Measurements from ENCODE around the gene ATXN1. TPM values are rescaled to one million over a fixed set of nuclear protein-coding genes. Genes with fewer than 3 reads are reported as not detected.

Gene ATXN1
- polyA plus RNA-seq, 1 of the 3 experiments (the other 2 are of a cell fraction): 7.9 TPM

DNA sequence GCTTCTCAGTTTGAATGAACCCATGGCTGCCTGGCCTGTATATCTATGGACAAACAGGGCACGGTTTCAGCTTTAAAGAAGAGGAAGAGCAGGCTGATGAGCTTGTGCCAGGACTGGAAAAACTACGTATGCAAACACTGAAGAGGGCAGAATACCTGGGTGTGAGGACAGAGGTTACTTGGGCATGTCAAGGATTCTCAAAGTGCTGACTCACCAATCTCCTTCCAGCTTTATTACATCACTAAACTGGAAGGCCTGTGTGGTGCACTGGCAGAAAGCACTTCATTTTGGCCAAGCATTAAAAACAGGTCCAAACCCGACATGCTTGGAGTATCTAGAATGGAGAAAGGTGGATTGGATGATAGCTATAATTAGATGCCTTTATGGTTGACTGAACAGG, 427.7 kb downstream of the ATXN1 start:
- no peak overlapping the region for H3K4me2 ChIP-seq
- no peak overlapping the region for H3K4me3 ChIP-seq (ENCODE audit: low read depth in 2 of 2, low read length in 1 of 2)
- DNase-seq: no peak
- H4K20me1 ChIP-seq (ENCODE audit: insufficient read depth): peaks cover 8% of the 10 kb centered on the region; the same call in 1 of the 2 replicates
- ChIA-PET POLR2A (no interaction called here), CTCF (interaction anchor here (1.0 to 10.8 kb wide), 13 partner anchors 9 to 631 kb away, joined by 3 to 289 read pairs (median 23); partner anchors contain the start of gene ATXN1)
- H3K9ac ChIP-seq: no peak overlapping the region
- no peaks in the 10 kb centered on the region for H3K9me2 ChIP-seq
- no peaks in the 10 kb centered on the region for H3K36me3 ChIP-seq (replicated peaks in 1 of 2; ENCODE audit: control insufficient read depth in 1 of 2, insufficient read depth in 2 of 2, low read length in 1 of 2)
- no peaks in the 10 kb centered on the region for H3K27me3 ChIP-seq (ENCODE audit: insufficient read depth)
- H3F3A ChIP-seq (replicated peaks; ENCODE audit: insufficient read depth): peaks cover 37% of the 10 kb centered on the region
- 52% methylated on average over 3 of the region's 3 CpGs for WGBS (ENCODE audit: low lambda C conversion rate)
- peaks cover 9% of the 10 kb centered on the region for H3K79me2 ChIP-seq (ENCODE audit: insufficient read depth)
- no peak overlapping the region for H2AFZ ChIP-seq (ENCODE audit: low read depth)
- H3K27ac ChIP-seq (ENCODE audit: low read depth in 2 of 2, low read length in 1 of 2): peak overlapping the region in 1 of 2 experiments; percentile 75; a peak in 2 of 4 replicates
- H3K4me1 ChIP-seq (ENCODE audit: control insufficient read depth in 1 of 2, insufficient read depth in 2 of 2, low read depth in 1 of 2, low read length in 1 of 2): peaks cover 46 to 59% of the 10 kb centered on the region in 2 experiments
- no peak for TF ChIP-seq EP300 (IDR thresholded peaks at IDR 0.05; ENCODE audit: borderline replicate concordance in 1 of 2, low read depth in 1 of 2, low read length in 1 of 2)
- peak; percentile 17; the same call in 1 of the 2 replicates for TF ChIP-seq JUND (IDR thresholded peaks at IDR 0.05)
- TF ChIP-seq RXRA (IDR thresholded peaks at IDR 0.05; ENCODE audit: borderline replicate concordance, low read depth): peak; percentile 46; the same call in 1 of the 2 replicates
- no peak for TF ChIP-seq RAD21 (IDR thresholded peaks at IDR 0.05; ENCODE audit: low read length)
- peak; percentile 56; the same call in 1 of the 2 replicates for TF ChIP-seq FOSL2 (IDR thresholded peaks at IDR 0.05; ENCODE audit: borderline replicate concordance, low read depth)
- TF ChIP-seq TCF12 (IDR thresholded peaks at IDR 0.05): peak; percentile 57; the same call in 1 of the 2 replicates
- no peak for TF ChIP-seq EZH2phosphoT487 (IDR thresholded peaks at IDR 0.05; ENCODE audit: borderline replicate concordance, low read depth)
- TF ChIP-seq MEF2A (IDR thresholded peaks at IDR 0.05; ENCODE audit: borderline replicate concordance, low read depth): peak; percentile 38; the same call in 1 of the 2 replicates
- peak; percentile 17; the same call in 1 of the 2 replicates for TF ChIP-seq NFIC (IDR thresholded peaks at IDR 0.05; ENCODE audit: borderline replicate concordance)
- TF ChIP-seq, protein P1, sequence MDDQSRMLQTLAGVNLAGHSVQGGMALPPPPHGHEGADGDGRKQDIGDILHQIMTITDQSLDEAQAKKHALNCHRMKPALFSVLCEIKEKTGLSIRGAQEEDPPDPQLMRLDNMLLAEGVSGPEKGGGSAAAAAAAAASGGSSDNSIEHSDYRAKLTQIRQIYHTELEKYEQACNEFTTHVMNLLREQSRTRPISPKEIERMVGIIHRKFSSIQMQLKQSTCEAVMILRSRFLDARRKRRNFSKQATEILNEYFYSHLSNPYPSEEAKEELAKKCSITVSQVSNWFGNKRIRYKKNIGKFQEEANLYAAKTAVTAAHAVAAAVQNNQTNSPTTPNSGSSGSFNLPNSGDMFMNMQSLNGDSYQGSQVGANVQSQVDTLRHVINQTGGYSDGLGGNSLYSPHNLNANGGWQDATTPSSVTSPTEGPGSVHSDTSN (IDR thresholded peaks at IDR 0.05): peak; percentile 47
- no peaks in the 10 kb centered on the region for H3K9me3 ChIP-seq

DNA sequence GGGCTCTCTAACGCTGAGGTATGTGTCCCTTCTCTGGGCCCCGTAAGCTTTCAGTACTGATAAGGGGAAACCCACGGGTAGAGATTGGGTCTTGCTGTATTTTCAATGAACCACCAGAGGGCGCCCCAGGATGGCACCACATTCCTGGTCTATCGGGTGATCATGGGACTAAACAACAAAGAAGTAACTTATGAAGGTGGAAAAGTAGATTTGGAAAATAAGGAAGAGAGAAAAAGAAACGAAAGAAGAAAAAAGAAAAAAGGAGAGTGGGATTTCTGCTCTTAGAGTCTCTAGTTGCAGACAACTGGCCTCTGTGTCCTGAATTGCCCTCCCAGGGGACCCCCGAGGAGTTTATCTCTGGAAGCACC, 429.1 kb downstream of the ATXN1 start:
- ChIA-PET POLR2A (no interaction called here), CTCF (interaction anchor here (0.6 to 10.8 kb wide), 61 partner anchors 9 to 754 kb away, joined by 3 to 289 read pairs (median 4); partner anchors contain the start of gene ATXN1)
- peaks cover 8% of the 10 kb centered on the region; the same call in 1 of the 2 replicates for H4K20me1 ChIP-seq (ENCODE audit: insufficient read depth)
- peaks cover 34 to 46% of the 10 kb centered on the region in 2 experiments for H3K4me1 ChIP-seq (ENCODE audit: control insufficient read depth in 1 of 2, insufficient read depth in 2 of 2, low read depth in 1 of 2, low read length in 1 of 2)
- H3K4me3 ChIP-seq (ENCODE audit: low read depth in 2 of 2, low read length in 1 of 2): no peak overlapping the region; a peak in 1 of 4 replicates
- TF ChIP-seq, protein P2, sequence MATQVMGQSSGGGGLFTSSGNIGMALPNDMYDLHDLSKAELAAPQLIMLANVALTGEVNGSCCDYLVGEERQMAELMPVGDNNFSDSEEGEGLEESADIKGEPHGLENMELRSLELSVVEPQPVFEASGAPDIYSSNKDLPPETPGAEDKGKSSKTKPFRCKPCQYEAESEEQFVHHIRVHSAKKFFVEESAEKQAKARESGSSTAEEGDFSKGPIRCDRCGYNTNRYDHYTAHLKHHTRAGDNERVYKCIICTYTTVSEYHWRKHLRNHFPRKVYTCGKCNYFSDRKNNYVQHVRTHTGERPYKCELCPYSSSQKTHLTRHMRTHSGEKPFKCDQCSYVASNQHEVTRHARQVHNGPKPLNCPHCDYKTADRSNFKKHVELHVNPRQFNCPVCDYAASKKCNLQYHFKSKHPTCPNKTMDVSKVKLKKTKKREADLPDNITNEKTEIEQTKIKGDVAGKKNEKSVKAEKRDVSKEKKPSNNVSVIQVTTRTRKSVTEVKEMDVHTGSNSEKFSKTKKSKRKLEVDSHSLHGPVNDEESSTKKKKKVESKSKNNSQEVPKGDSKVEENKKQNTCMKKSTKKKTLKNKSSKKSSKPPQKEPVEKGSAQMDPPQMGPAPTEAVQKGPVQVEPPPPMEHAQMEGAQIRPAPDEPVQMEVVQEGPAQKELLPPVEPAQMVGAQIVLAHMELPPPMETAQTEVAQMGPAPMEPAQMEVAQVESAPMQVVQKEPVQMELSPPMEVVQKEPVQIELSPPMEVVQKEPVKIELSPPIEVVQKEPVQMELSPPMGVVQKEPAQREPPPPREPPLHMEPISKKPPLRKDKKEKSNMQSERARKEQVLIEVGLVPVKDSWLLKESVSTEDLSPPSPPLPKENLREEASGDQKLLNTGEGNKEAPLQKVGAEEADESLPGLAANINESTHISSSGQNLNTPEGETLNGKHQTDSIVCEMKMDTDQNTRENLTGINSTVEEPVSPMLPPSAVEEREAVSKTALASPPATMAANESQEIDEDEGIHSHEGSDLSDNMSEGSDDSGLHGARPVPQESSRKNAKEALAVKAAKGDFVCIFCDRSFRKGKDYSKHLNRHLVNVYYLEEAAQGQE (IDR thresholded peaks at IDR 0.05; ENCODE audit: low read depth, low read length): 0 out of 2 replicates have a peak, but pooled peaks have one; percentile 40
- TF ChIP-seq SMC3 (IDR thresholded peaks at IDR 0.05; ENCODE audit: low read depth, low read length): peak; percentile 90
- TF ChIP-seq RAD21 (IDR thresholded peaks at IDR 0.05; ENCODE audit: low read length): peak; percentile 98
- TF ChIP-seq RFX5 (IDR thresholded peaks at IDR 0.05; ENCODE audit: low read length): no peak
- TF ChIP-seq, protein P3, sequence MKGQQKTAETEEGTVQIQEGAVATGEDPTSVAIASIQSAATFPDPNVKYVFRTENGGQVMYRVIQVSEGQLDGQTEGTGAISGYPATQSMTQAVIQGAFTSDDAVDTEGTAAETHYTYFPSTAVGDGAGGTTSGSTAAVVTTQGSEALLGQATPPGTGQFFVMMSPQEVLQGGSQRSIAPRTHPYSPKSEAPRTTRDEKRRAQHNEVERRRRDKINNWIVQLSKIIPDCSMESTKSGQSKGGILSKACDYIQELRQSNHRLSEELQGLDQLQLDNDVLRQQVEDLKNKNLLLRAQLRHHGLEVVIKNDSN (IDR thresholded peaks at IDR 0.05; ENCODE audit: borderline replicate concordance, low read depth): no peak
- no peak for TF ChIP-seq MXI1 (IDR thresholded peaks at IDR 0.05; ENCODE audit: low read depth, low read length)
- 0 out of 2 replicates have a peak, but pooled peaks have one; percentile 30 for TF ChIP-seq TAF1 (IDR thresholded peaks at IDR 0.05; ENCODE audit: borderline replicate concordance, low read depth, low read length)
- TF ChIP-seq GATA2 (CRISPR knock-in tag; IDR thresholded peaks at IDR 0.05): peak; percentile 37; the same call in 1 of the 2 replicates
- peak in 1 of 2 experiments; percentile 29; a peak in 1 of 4 replicates for TF ChIP-seq EP300 (IDR thresholded peaks at IDR 0.05; ENCODE audit: borderline replicate concordance in 1 of 2, low read depth in 1 of 2, low read length in 1 of 2)
- TF ChIP-seq, protein P4, sequence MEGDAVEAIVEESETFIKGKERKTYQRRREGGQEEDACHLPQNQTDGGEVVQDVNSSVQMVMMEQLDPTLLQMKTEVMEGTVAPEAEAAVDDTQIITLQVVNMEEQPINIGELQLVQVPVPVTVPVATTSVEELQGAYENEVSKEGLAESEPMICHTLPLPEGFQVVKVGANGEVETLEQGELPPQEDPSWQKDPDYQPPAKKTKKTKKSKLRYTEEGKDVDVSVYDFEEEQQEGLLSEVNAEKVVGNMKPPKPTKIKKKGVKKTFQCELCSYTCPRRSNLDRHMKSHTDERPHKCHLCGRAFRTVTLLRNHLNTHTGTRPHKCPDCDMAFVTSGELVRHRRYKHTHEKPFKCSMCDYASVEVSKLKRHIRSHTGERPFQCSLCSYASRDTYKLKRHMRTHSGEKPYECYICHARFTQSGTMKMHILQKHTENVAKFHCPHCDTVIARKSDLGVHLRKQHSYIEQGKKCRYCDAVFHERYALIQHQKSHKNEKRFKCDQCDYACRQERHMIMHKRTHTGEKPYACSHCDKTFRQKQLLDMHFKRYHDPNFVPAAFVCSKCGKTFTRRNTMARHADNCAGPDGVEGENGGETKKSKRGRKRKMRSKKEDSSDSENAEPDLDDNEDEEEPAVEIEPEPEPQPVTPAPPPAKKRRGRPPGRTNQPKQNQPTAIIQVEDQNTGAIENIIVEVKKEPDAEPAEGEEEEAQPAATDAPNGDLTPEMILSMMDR (IDR thresholded peaks at IDR 0.05): peak; percentile 96
- peaks cover 26% of the 10 kb centered on the region for H3F3A ChIP-seq (replicated peaks; ENCODE audit: insufficient read depth)
- no peak overlapping the region for H3K9ac ChIP-seq
- no peak overlapping the region for H2AFZ ChIP-seq (ENCODE audit: low read depth)
- H3K27ac ChIP-seq (ENCODE audit: low read depth in 2 of 2, low read length in 1 of 2): peak overlapping the region; percentile 51 to 75; a peak in 3 of 4 replicates
- no peaks in the 10 kb centered on the region for H3K9me2 ChIP-seq
- peaks cover 0 to 1% of the 10 kb centered on the region in 2 experiments for H3K36me3 ChIP-seq (replicated peaks in 1 of 2; ENCODE audit: control insufficient read depth in 1 of 2, insufficient read depth in 2 of 2, low read length in 1 of 2)
- H3K27me3 ChIP-seq (ENCODE audit: insufficient read depth): no peaks in the 10 kb centered on the region
- 15% methylated on average over 7 of the region's 7 CpGs for WGBS (ENCODE audit: low lambda C conversion rate)
- DNase-seq: peak; percentile 81
- H3K79me2 ChIP-seq (ENCODE audit: insufficient read depth): no peaks in the 10 kb centered on the region; the same call in 1 of the 2 replicates
- peak overlapping the region; percentile 47; the same call in 1 of the 2 replicates for H3K4me2 ChIP-seq
- no peaks in the 10 kb centered on the region for H3K9me3 ChIP-seq

Measured in SK-N-SH (cell line).